Progenitor cell of endocrine pancreas (in vitro differentiated cells): ENCODE data around the gene TMEM238. TPM values are rescaled to one million over a fixed set of nuclear protein-coding genes. Genes with fewer than 3 reads are reported as not detected.

Source experiments
- DNase-seq: peaks from one replicate; pipeline ENCODE4 v3.0.0; 2021; ENCODE audit warnings: low spot score; ENCODE audit not compliant: unreplicated experiment
- H3K27ac Mint-ChIP-seq: 2 replicates; pipeline ENCODE4 v1.8.0; 2021; ENCODE audit warnings: mild to moderate bottlenecking, moderate library complexity, mixed read lengths
- H3K27me3 Mint-ChIP-seq: 2 replicates; pipeline ENCODE4 v1.8.0; 2021; ENCODE audit warnings: mixed read lengths
- H3K36me3 Mint-ChIP-seq: 2 replicates; pipeline ENCODE4 v1.8.0; 2022; ENCODE audit warnings: mixed read lengths; ENCODE audit not compliant: insufficient read depth
- H3K4me1 Mint-ChIP-seq: 2 replicates; pipeline ENCODE4 v1.8.0; 2021; ENCODE audit warnings: low read depth, mixed read lengths
- H3K4me3 Mint-ChIP-seq: 2 replicates; pipeline ENCODE4 v1.8.0; 2021; ENCODE audit warnings: low read depth, mild to moderate bottlenecking, moderate library complexity, mixed read lengths
- H3K9me3 Mint-ChIP-seq: 2 replicates; pipeline ENCODE4 v1.8.0; 2021; ENCODE audit warnings: low read depth, mixed read lengths
- CTCF ChIP-seq: fragments of 200-600 bp; sonication (generic); IDR thresholded peaks from one replicate; pipeline ENCODE4 v1.5.0; 2021; ENCODE audit warnings: antibody characterized with exemption, mild to moderate bottlenecking; ENCODE audit not compliant: unreplicated experiment
- total RNA-seq: library from RNA; stranded (reverse); gene quantifications from 2 replicates; pipeline ENCODE4 v1.2.1, GENCODE V29; 2021

Gene TMEM238
- total RNA-seq, 1 donor from 2014 or later: 5.6 TPM

GRCh38 chr19:55355213-55355821 is 28.8 kb downstream of the TMEM238 start:
- no peak for TF ChIP-seq CTCF
- H3K36me3 Mint-ChIP-seq: no peaks in the 10 kb centered on the region
- H3K4me1 Mint-ChIP-seq: no peaks in the 10 kb centered on the region
- no peak overlapping the region for H3K4me3 Mint-ChIP-seq
- H3K27ac Mint-ChIP-seq: no peak overlapping the region
- no peaks in the 10 kb centered on the region for H3K9me3 Mint-ChIP-seq
- DNase-seq: no peak
- peaks cover 78% of the 10 kb centered on the region for H3K27me3 Mint-ChIP-seq

GRCh38 chr19:55354698-55355212 is 29.3 kb downstream of the TMEM238 start, which contains the start of gene COX6B2:
COX6B2 (minus strand) TSS chr19:55354719; CDS start chr19:55354521, 198 bp downstream.
- TF ChIP-seq CTCF: no peak
- no peaks in the 10 kb centered on the region for H3K36me3 Mint-ChIP-seq
- H3K27ac Mint-ChIP-seq: no peak within 1 kb of the TSS
- no peaks in the 10 kb centered on the region for H3K4me1 Mint-ChIP-seq
- H3K4me3 Mint-ChIP-seq: peak within 1 kb of the TSS; percentile 42
- DNase-seq: no peak
- peaks cover 78% of the 10 kb centered on the region for H3K27me3 Mint-ChIP-seq
- no peaks in the 10 kb centered on the region for H3K9me3 Mint-ChIP-seq

GRCh38 chr19:55353803-55354697 is 30.0 kb downstream of the TMEM238 start:
- no peak for TF ChIP-seq CTCF
- Mint-ChIP-seq H3K36me3 (no peaks in the 10 kb centered on the region), H3K4me1 (no peaks in the 10 kb centered on the region), H3K9me3 (no peaks in the 10 kb centered on the region), H3K27me3 (peaks cover 75% of the 10 kb centered on the region), H3K4me3 (peak overlapping the region; percentile 42), H3K27ac (no peak overlapping the region)
- DNase-seq: no peak

- H3K4me1 Mint-ChIP-seq: peaks cover 4% of the 10 kb centered on the region
- H3K27me3 Mint-ChIP-seq: peaks cover 68% of the 10 kb centered on the region
- TF ChIP-seq CTCF: no peak
- H3K4me3 Mint-ChIP-seq: peak overlapping the region; percentile 42
- DNase-seq: no peak
- H3K9me3 Mint-ChIP-seq: no peaks in the 10 kb centered on the region
- H3K27ac Mint-ChIP-seq: no peak overlapping the region
- no peaks in the 10 kb centered on the region for H3K36me3 Mint-ChIP-seq
Observed at GRCh38 chr19:55353356-55353802, 30.7 kb downstream of the TMEM238 start.

- no peak overlapping the region for H3K4me3 Mint-ChIP-seq
- H3K4me1 Mint-ChIP-seq: peaks cover 6% of the 10 kb centered on the region
- no peak for DNase-seq
Observed at GRCh38 chr19:55352549-55353145, 31.4 kb downstream of the TMEM238 start.

More at GRCh38 chr19:55352549-55353145, 31.4 kb downstream of the TMEM238 start:
- Mint-ChIP-seq H3K9me3 (no peaks in the 10 kb centered on the region), H3K27me3 (peaks cover 63% of the 10 kb centered on the region), H3K27ac (no peak overlapping the region), H3K36me3 (peaks cover 2% of the 10 kb centered on the region)
- no peak for TF ChIP-seq CTCF
